H9 (cell line): ENCODE data around the gene RASA3. TPM values are rescaled to one million over a fixed set of nuclear protein-coding genes. Genes with fewer than 3 reads are reported as not detected.

Source experiments
- DNase-seq: peaks from one replicate; pipeline ENCODE4 v3.0.0-alpha.2; 2017
- H2AFZ ChIP-seq: one replicate; pipeline ENCODE4 v1.6.1; 2013; ENCODE audit warnings: mild to moderate bottlenecking, low read length, control low read depth, moderate library complexity
- H2AK5ac ChIP-seq: 2 replicates; pipeline ENCODE4 v1.6.1; 2013; ENCODE audit warnings: low read length, control low read depth, mixed read lengths; ENCODE audit not compliant: insufficient read length
- H2BK120ac ChIP-seq: one replicate; pipeline ENCODE4 v1.6.1; 2013; ENCODE audit warnings: low read depth, mild to moderate bottlenecking, low read length, control low read depth, inconsistent platforms; ENCODE audit not compliant: poor library complexity, severe bottlenecking
- H2BK12ac ChIP-seq: 2 replicates; pipeline ENCODE4 v1.6.1; 2013; ENCODE audit warnings: low read length, control low read depth, mixed read lengths, low read depth; ENCODE audit not compliant: insufficient read length
- H2BK15ac ChIP-seq: 2 replicates; pipeline ENCODE4 v1.6.1; 2013; ENCODE audit warnings: low read depth, low read length, control low read depth
- H2BK20ac ChIP-seq: one replicate; pipeline ENCODE4 v1.6.1; 2013; ENCODE audit warnings: low read depth, mild to moderate bottlenecking, low read length, control low read depth, inconsistent platforms; ENCODE audit not compliant: poor library complexity, severe bottlenecking
- H2BK5ac ChIP-seq: 2 replicates; pipeline ENCODE4 v1.6.1; 2013; ENCODE audit warnings: low read length, control low read depth, mixed read lengths; ENCODE audit not compliant: insufficient read length
- H3K14ac ChIP-seq: 2 replicates; pipeline ENCODE4 v1.6.1; 2013; ENCODE audit warnings: low read length, control low read depth; ENCODE audit not compliant: insufficient read depth
- H3K18ac ChIP-seq: 2 replicates; pipeline ENCODE4 v1.6.1; 2013; ENCODE audit warnings: low read depth, mild to moderate bottlenecking, mixed read lengths, low read length, control low read depth; ENCODE audit not compliant: insufficient read length
- H3K23ac ChIP-seq: 2 replicates; pipeline ENCODE4 v1.6.1; 2013; ENCODE audit warnings: low read length, control low read depth, mixed read lengths, low read depth; ENCODE audit not compliant: insufficient read length
- H3K23me2 ChIP-seq: 2 replicates; pipeline ENCODE4 v1.6.1; 2013; ENCODE audit warnings: low read depth, mild to moderate bottlenecking, mixed read lengths, low read length, control low read depth; ENCODE audit not compliant: insufficient read length, poor library complexity, severe bottlenecking
- H3K27ac ChIP-seq: 2 replicates; pipeline ENCODE4 v1.5.1; 2013; ENCODE audit warnings: low read length, control low read depth, mixed read lengths, low read depth; ENCODE audit not compliant: insufficient read length
- H3K27me3 ChIP-seq: 2 replicates; pipeline ENCODE4 v1.6.1; 2013; ENCODE audit warnings: low read length, control low read depth, inconsistent platforms; ENCODE audit not compliant: insufficient read depth
- H3K4ac ChIP-seq: 2 replicates; pipeline ENCODE4 v1.6.1; 2013; ENCODE audit warnings: low read depth, mild to moderate bottlenecking, control low read depth, inconsistent platforms, low read length, moderate library complexity
- H3K4me1 ChIP-seq: 2 replicates; pipeline ENCODE4 v1.6.1; 2013; ENCODE audit warnings: low read length, control low read depth, inconsistent platforms; ENCODE audit not compliant: insufficient read depth
- H3K4me2 ChIP-seq: 2 replicates; pipeline ENCODE4 v1.6.1; 2013; ENCODE audit warnings: low read length, control low read depth, mixed read lengths; ENCODE audit not compliant: insufficient read length, insufficient read depth
- H3K56ac ChIP-seq: 2 replicates; pipeline ENCODE4 v1.6.1; 2013; ENCODE audit warnings: low read depth, mild to moderate bottlenecking, mixed read lengths, low read length, control low read depth; ENCODE audit not compliant: insufficient read length
- H3K79me1 ChIP-seq: 2 replicates; pipeline ENCODE4 v1.6.1; 2013; ENCODE audit warnings: low read depth, mild to moderate bottlenecking, moderate library complexity, low read length, control low read depth, inconsistent platforms; ENCODE audit not compliant: insufficient read depth, poor library complexity, severe bottlenecking
- H3K79me2 ChIP-seq: 2 replicates; pipeline ENCODE4 v1.6.1; 2013; ENCODE audit warnings: low read length, control low read depth, inconsistent platforms; ENCODE audit not compliant: insufficient read depth
- H3K9ac ChIP-seq: 2 replicates; pipeline ENCODE4 v1.6.1; 2013; ENCODE audit warnings: low read length, control low read depth, mixed read lengths; ENCODE audit not compliant: insufficient read length; ENCODE audit errors: extremely low read depth
- H3K9me3 ChIP-seq: one replicate; pipeline ENCODE4 v1.6.1; 2013; ENCODE audit warnings: low read depth, low read length, inconsistent platforms; ENCODE audit not compliant: control insufficient read depth
- H3T11ph ChIP-seq: one replicate; pipeline ENCODE4 v1.6.1; 2013; ENCODE audit warnings: mild to moderate bottlenecking, low read length, control low read depth, inconsistent platforms
- H4K20me1 ChIP-seq: one replicate; pipeline ENCODE4 v1.6.1; 2013; ENCODE audit not compliant: control insufficient read depth, insufficient read length, insufficient read depth
- H4K5ac ChIP-seq: 2 replicates; pipeline ENCODE4 v1.6.1; 2013; ENCODE audit warnings: low read depth, mild to moderate bottlenecking, mixed read lengths, low read length, control low read depth; ENCODE audit not compliant: insufficient read length
- H4K8ac ChIP-seq: replicated peaks from 2 replicates; pipeline ENCODE4 v1.6.1; 2013; ENCODE audit warnings: low read length, control low read depth, mixed read lengths, low read depth; ENCODE audit not compliant: insufficient read length
- H4K91ac ChIP-seq: 2 replicates; pipeline ENCODE4 v1.6.1; 2013; ENCODE audit warnings: low read depth, mild to moderate bottlenecking, moderate library complexity, mixed read lengths, low read length, control low read depth; ENCODE audit not compliant: insufficient read length
- H3K27ac Mint-ChIP-seq, 3 experiments: 2 replicates in 2 of 3; 3 replicates in 1 of 3; pipeline ENCODE4 v1.8.0; 2020 to 2021; ENCODE audit warnings: mixed read lengths in 3 of 3, mild to moderate bottlenecking in 1 of 3, moderate library complexity in 1 of 3
- H3K27me3 Mint-ChIP-seq: 2 replicates; pipeline ENCODE4 v1.8.0; 2021; ENCODE audit warnings: low read depth, mild to moderate bottlenecking, moderate library complexity, mixed read lengths
- H3K36me3 Mint-ChIP-seq, 3 experiments: 2 replicates in 2 of 3; 3 replicates in 1 of 3; pipeline ENCODE4 v1.8.0; 2020 to 2021; ENCODE audit warnings: low read depth in 3 of 3, mixed read lengths in 3 of 3; ENCODE audit not compliant: insufficient read depth in 1 of 3
- H3K4me1 Mint-ChIP-seq, 2 experiments: 2 replicates each; pipeline ENCODE4 v1.8.0; 2020; ENCODE audit warnings: mixed read lengths in 2 of 2
- H3K4me3 Mint-ChIP-seq, 2 experiments: 2 replicates in 1 of 2; 3 replicates in 1 of 2; pipeline ENCODE4 v1.8.0; 2020 to 2021; ENCODE audit warnings: mild to moderate bottlenecking in 2 of 2, mixed read lengths in 2 of 2, moderate library complexity in 1 of 2
- H3K9me3 Mint-ChIP-seq, 2 experiments: 2 replicates in 1 of 2; 3 replicates in 1 of 2; pipeline ENCODE4 v1.8.0; 2020; ENCODE audit warnings: mild to moderate bottlenecking in 2 of 2, mixed read lengths in 2 of 2, moderate library complexity in 1 of 2
- CTCF ChIP-seq: fragments of 200-600 bp; sonication (generic); conservative IDR thresholded peaks from 3 replicates; pipeline ENCODE4 v1.8.0; 2021; ENCODE audit warnings: antibody characterized with exemption, mild to moderate bottlenecking
- WGBS: extraction: QIAGEN DNeasy Blood & Tissue Kit; methylation state at CpG from one replicate; pipeline ENCODE4 v1.1.7; 2013; ENCODE audit warnings: missing lambda C conversion rate, low lambda C conversion rate, mixed read lengths; ENCODE audit not compliant: insufficient read length; ENCODE audit errors: extremely low coverage; 5-methylcytosine and 5-hydroxymethylcytosine counted together
- total RNA-seq: library from RNA; stranded (reverse); gene quantifications from 2 replicates; pipeline ENCODE4 v1.2.1, GENCODE V29; 2021

Gene RASA3
- total RNA-seq, 1 experiment from 2014 or later = 12.3 TPM

GRCh38 chr13:114146173-114146572 lies 13.8 kb upstream of the RASA3 start:
- DNase-seq = no peak
- Histone ChIP-seq H3K4me1 (no peaks in the 10 kb centered on the region), H3T11ph (no peak overlapping the region), H3K23ac (no peak overlapping the region), H3K56ac (no peak overlapping the region), H4K8ac (no peak overlapping the region), H3K23me2 (no peaks in the 10 kb centered on the region), H2BK12ac (no peak overlapping the region), H3K79me1 (no peaks in the 10 kb centered on the region), H3K27ac (no peak overlapping the region), H3K4me2 (no peak overlapping the region), H2AK5ac (no peak overlapping the region), H3K9me3 (no peaks in the 10 kb centered on the region), H3K9ac (no peak overlapping the region), H4K5ac (no peak overlapping the region), H4K20me1 (no peaks in the 10 kb centered on the region), H3K4ac (no peak overlapping the region), H4K91ac (no peak overlapping the region), H3K18ac (no peak overlapping the region), H2AFZ (no peak overlapping the region), H3K27me3 (no peaks in the 10 kb centered on the region), H3K14ac (no peak overlapping the region), H2BK20ac (no peak overlapping the region), H2BK15ac (no peak overlapping the region), H3K79me2 (no peaks in the 10 kb centered on the region), H2BK120ac (no peak overlapping the region), H2BK5ac (no peak overlapping the region)
- H3K9me3 Mint-ChIP-seq = no peaks in the 10 kb centered on the region
- TF ChIP-seq CTCF = no peak
- H3K4me1 Mint-ChIP-seq = peaks cover 3 to 7% of the 10 kb centered on the region in 2 experiments; a peak in 3 of 4 replicates
- H3K4me3 Mint-ChIP-seq = no peak overlapping the region
- no CpG with 5 or more reads among the region's 14 CpGs for WGBS
- H3K27me3 Mint-ChIP-seq = peaks cover 4% of the 10 kb centered on the region
- H3K36me3 Mint-ChIP-seq = no peaks in the 10 kb centered on the region
- H3K27ac Mint-ChIP-seq = no peak overlapping the region
